GM23248 (cell line): ENCODE data around the gene SLC12A6. TPM values are rescaled to one million over a fixed set of nuclear protein-coding genes. Genes with fewer than 3 reads are reported as not detected.

Source experiments
- DNase-seq: peaks from one replicate; pipeline ENCODE4 v3.0.0-alpha.2; 2015
- H2AFZ ChIP-seq: fragments of 200-600 bp; sonication (generic); 2 replicates; pipeline ENCODE4 v1.6.1; 2016; ENCODE audit warnings: antibody characterized with exemption
- H3F3A ChIP-seq: fragments of 200-600 bp; sonication (generic); 2 replicates; pipeline ENCODE4 v1.6.1; 2016; ENCODE audit warnings: mild to moderate bottlenecking, antibody characterized with exemption, mixed run types; ENCODE audit not compliant: insufficient read depth
- H3K27ac ChIP-seq: fragments of 200-600 bp; sonication (generic); 2 replicates; pipeline ENCODE4 v1.5.1; 2016; ENCODE audit warnings: mild to moderate bottlenecking
- H3K27me3 ChIP-seq: fragments of 200-600 bp; sonication (generic); replicated peaks from 2 replicates; pipeline ENCODE4 v1.6.1; 2016; ENCODE audit warnings: mild to moderate bottlenecking; ENCODE audit not compliant: insufficient read depth
- H3K36me3 ChIP-seq: fragments of 200-600 bp; sonication (generic); 2 replicates; pipeline ENCODE4 v1.6.1; 2016; ENCODE audit warnings: low read depth, mild to moderate bottlenecking
- H3K4me1 ChIP-seq: fragments of 200-600 bp; sonication (generic); 2 replicates; pipeline ENCODE4 v1.6.1; 2016; ENCODE audit warnings: mild to moderate bottlenecking; ENCODE audit not compliant: insufficient read depth
- H3K4me2 ChIP-seq: fragments of 200-600 bp; sonication (generic); one replicate; pipeline ENCODE4 v1.6.1; 2016; ENCODE audit warnings: mild to moderate bottlenecking; ENCODE audit not compliant: unreplicated experiment
- H3K4me3 ChIP-seq: fragments of 200-600 bp; sonication (generic); 2 replicates; pipeline ENCODE4 v1.5.1; 2016; ENCODE audit warnings: mild to moderate bottlenecking
- H3K79me2 ChIP-seq: fragments of 200-600 bp; sonication (generic); 2 replicates; pipeline ENCODE4 v1.6.1; 2016; ENCODE audit warnings: mild to moderate bottlenecking; ENCODE audit not compliant: insufficient read depth
- H3K9ac ChIP-seq: fragments of 200-600 bp; sonication (generic); 2 replicates; pipeline ENCODE4 v1.6.1; 2016; ENCODE audit warnings: mild to moderate bottlenecking
- H3K9me2 ChIP-seq: fragments of 200-600 bp; sonication (generic); 2 replicates; pipeline ENCODE4 v1.6.1; 2016; ENCODE audit warnings: mixed run types, mild to moderate bottlenecking, moderate library complexity; ENCODE audit not compliant: insufficient read depth
- H3K9me3 ChIP-seq: fragments of 200-600 bp; sonication (generic); one replicate; pipeline ENCODE4 v1.6.1; 2017; ENCODE audit warnings: low read depth
- H4K20me1 ChIP-seq: fragments of 200-600 bp; sonication (generic); 2 replicates; pipeline ENCODE4 v1.6.0; 2016; ENCODE audit not compliant: insufficient read depth
- EZH2 ChIP-seq: fragments of 200-600 bp; sonication (generic); IDR thresholded peaks from 2 replicates; pipeline ENCODE4 v1.6.1; 2018; ENCODE audit warnings: antibody characterized with exemption, mild to moderate bottlenecking; ENCODE audit not compliant: insufficient read depth, poor library complexity, severe bottlenecking
- EZH2phosphoT487 ChIP-seq: fragments of 200-600 bp; sonication (generic); IDR thresholded peaks from 2 replicates; pipeline ENCODE4 v1.6.1; 2018; ENCODE audit warnings: antibody characterized with exemption, moderate library complexity, mild to moderate bottlenecking, low read depth; ENCODE audit not compliant: insufficient read depth
- WGBS, 2 experiments: methylation state at CpG; one replicate each; pipeline ENCODE4 v1.1.6; 2015 to 2017; ENCODE audit warnings: low lambda C conversion rate in 2 of 2, low coverage in 1 of 2; ENCODE audit errors: missing lambda C conversion rate in 2 of 2; 5-methylcytosine and 5-hydroxymethylcytosine counted together
- in situ Hi-C: fragments of 300-500 bp; cut with MboI; formaldehyde crosslinking; loops from 2 replicates; pipeline ENCODE4 v1.15.0; 2020
- polyA plus RNA-seq: library from polyadenylated mRNA; unstranded; fragments of >200 nt; fragmentation: Nextera tagmentation; extraction: Ambion mirVana; gene quantifications from 2 replicates; pipeline ENCODE4 v1.2.1, GENCODE V29; 2016
- total RNA-seq: library from RNA; depleted of rRNA; stranded (reverse); fragments of >200 nt; shearing (Covaris generic); gene quantifications from 2 replicates; pipeline ENCODE4 v1.2.3, GENCODE V29; 2014

Gene SLC12A6
- total and polyA plus RNA-seq, 2 experiments from 2014 or later, result 4.3 to 19.2 TPM

DNA sequence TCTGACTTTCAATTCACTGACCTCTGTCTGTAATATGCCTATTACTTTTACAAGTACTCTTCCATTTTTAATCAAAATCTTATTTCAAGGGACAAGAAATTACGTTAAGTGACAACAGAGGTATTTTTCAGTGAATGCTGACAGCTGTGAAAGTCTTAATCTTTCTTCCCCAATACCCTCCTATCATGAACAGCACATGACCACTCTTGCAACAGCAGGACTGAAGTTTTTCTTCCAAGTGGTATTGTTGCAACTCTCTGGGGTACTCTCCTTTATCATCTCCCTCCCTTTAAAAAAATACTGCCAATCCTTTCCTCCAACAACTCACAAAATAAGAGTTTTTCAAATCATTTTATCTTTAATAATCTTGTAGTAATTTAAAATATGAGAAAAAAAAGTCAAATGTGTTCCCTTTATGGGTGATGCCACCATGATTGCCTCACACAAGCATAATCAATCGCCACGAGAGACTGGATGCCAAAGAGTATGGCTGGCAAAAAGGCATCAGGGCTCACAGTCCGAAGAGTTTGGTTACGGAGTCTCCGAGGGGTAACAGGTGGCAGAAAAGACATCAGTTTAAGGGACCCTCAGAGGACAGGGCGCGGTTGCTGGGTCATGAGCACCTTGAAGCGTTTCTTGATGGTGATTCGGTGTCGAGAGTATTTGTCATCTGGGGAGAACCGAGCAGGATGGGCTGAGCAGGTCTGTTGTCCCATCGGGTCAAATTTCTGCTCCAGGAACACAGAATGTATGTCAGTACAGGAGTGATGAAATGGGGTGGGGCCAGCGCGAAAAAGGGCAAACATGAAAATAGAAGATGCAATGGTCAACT is 4.0 kb upstream of the SLC12A6 start:
- no peaks in the 10 kb centered on the region for H3K9me3 ChIP-seq
- no peak for DNase-seq
- peak overlapping the region; percentile 65 for H3K4me2 ChIP-seq
- peaks cover 20% of the 10 kb centered on the region for H3K4me1 ChIP-seq
- in situ Hi-C loops, result no loop called here
- peak overlapping the region; percentile 89; the same call in 1 of the 2 replicates for H3K9ac ChIP-seq
- H3K9me2 ChIP-seq, result no peaks in the 10 kb centered on the region
- peaks cover 48% of the 10 kb centered on the region for H3K79me2 ChIP-seq
- H4K20me1 ChIP-seq, result no peaks in the 10 kb centered on the region
- H3F3A ChIP-seq, result peaks cover 29% of the 10 kb centered on the region
- H3K4me3 ChIP-seq, result peak overlapping the region; percentile 93
- H3K27ac ChIP-seq, result peak overlapping the region; percentile 85; the same call in 1 of the 2 replicates
- TF ChIP-seq EZH2phosphoT487 (no peak), EZH2 (no peak)
- 95 to 96% methylated on average over 15 of the region's 15 CpGs for WGBS, 2 experiments
- H3K36me3 ChIP-seq, result peaks cover 24% of the 10 kb centered on the region
- no peaks in the 10 kb centered on the region for H3K27me3 ChIP-seq
- no peak overlapping the region for H2AFZ ChIP-seq

DNA sequence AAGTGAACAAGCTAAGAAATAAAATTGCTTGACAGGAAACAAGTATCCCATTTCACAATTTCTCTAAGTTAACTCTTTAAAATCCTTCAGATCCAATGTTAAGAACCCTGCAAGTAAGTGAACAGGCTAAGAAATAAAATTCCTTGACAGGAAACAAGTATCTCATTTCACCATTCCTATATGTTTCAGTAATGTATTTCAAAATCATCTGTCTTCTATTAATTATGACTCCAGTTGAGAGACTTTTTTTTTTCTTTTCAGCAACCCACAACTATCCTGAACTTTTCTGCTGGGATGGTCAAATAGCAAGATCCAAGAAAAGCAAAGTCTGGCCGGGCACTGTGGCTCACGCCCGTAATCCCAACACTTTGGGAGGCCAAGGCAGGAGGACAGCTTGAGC is 2.4 kb upstream of the SLC12A6 start:
- peaks cover 34% of the 10 kb centered on the region for H3K4me1 ChIP-seq
- H3K79me2 ChIP-seq, result peaks cover 55% of the 10 kb centered on the region
- no peak overlapping the region for H3K4me2 ChIP-seq
- peaks cover 44% of the 10 kb centered on the region for H3F3A ChIP-seq
- no peak for DNase-seq
- peak overlapping the region; percentile 8; the same call in 1 of the 2 replicates for H3K27ac ChIP-seq
- H4K20me1 ChIP-seq, result no peaks in the 10 kb centered on the region
- in situ Hi-C loops, result no loop called here
- TF ChIP-seq EZH2, result no peak
- TF ChIP-seq EZH2phosphoT487, result no peak
- H2AFZ ChIP-seq, result no peak overlapping the region
- H3K4me3 ChIP-seq, result no peak overlapping the region
- H3K9me2 ChIP-seq, result no peaks in the 10 kb centered on the region
- 95 to 97% methylated on average over 3 of the region's 3 CpGs for WGBS, 2 experiments
- H3K9me3 ChIP-seq, result no peaks in the 10 kb centered on the region
- peaks cover 24% of the 10 kb centered on the region for H3K36me3 ChIP-seq
- H3K27me3 ChIP-seq, result no peaks in the 10 kb centered on the region
- H3K9ac ChIP-seq, result no peak overlapping the region

DNA sequence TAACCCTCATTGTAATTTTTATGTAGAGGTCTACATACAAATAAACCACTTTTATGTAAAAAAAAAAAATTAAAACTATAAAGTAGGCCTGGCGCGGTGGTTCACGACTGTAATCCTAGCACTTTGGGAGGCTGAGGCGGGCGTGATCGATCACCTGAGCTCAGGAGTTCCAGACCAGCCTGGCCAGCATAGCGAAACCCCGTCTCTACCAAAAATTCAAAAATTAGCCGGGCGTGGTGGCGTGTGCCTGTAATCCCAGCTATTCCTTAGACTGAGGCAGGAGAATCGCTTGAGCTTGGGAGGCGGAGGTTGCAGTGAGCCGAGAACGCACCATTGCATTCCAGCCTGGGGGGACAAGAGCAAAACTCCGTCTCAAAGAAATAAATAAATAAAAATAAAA is 766 bp upstream of the SLC12A6 start:
- peaks cover 58% of the 10 kb centered on the region for H3K79me2 ChIP-seq
- TF ChIP-seq EZH2 (no peak), EZH2phosphoT487 (no peak)
- H3K4me1 ChIP-seq, result peaks cover 47% of the 10 kb centered on the region
- H4K20me1 ChIP-seq, result no peaks in the 10 kb centered on the region
- no peak for DNase-seq
- in situ Hi-C loops, result no loop called here
- peaks cover 55% of the 10 kb centered on the region for H3F3A ChIP-seq
- peak overlapping the region; percentile 57 for H3K4me2 ChIP-seq
- peak overlapping the region; percentile 79 for H3K9ac ChIP-seq
- no peaks in the 10 kb centered on the region for H3K27me3 ChIP-seq
- peak overlapping the region; percentile 90 for H3K4me3 ChIP-seq
- whole genome bisulfite sequencing, 2 experiments, result 71 to 74% methylated on average over 16 of the region's 16 CpGs
- peak overlapping the region; percentile 89 for H2AFZ ChIP-seq
- no peaks in the 10 kb centered on the region for H3K9me3 ChIP-seq
- H3K27ac ChIP-seq, result peak overlapping the region; percentile 67
- peaks cover 24% of the 10 kb centered on the region for H3K36me3 ChIP-seq
- no peaks in the 10 kb centered on the region for H3K9me2 ChIP-seq

DNA sequence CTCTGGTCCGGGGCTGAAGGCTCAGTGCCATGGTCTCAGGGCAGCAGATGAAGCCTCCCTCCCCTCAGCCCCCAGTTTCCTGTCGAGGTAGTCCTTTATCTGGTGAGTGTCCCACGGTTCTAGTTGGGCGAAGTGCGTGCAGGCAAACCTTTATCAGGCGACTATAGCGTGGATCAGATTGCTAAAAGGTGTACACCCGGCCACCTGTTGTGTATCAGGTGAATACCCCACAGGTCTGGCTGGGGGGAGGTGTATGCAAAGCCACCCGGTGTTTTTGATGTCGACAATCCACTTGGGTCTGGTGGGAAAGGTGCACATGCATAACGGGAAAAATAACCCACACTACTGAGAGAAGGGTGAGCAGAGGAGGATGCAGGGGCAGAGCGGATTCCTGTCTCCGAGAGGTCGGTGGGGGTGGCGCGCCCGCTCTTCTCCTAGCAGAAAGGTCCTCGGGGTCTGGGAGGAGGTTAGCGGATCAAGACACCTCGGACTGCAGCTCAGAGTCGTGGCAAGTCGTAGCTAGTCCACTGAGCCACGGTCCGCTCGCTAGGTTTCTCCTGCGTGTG is 507 bp downstream of the SLC12A6 start:
- in situ Hi-C loops, result no loop called here
- H3K27ac ChIP-seq, result no peak overlapping the region
- peak overlapping the region; percentile 89 for H2AFZ ChIP-seq
- peak overlapping the region; percentile 79 for H3K9ac ChIP-seq
- H3K9me3 ChIP-seq, result no peaks in the 10 kb centered on the region
- peak; percentile 33 for DNase-seq
- no peaks in the 10 kb centered on the region for H3K9me2 ChIP-seq
- 5 to 6% methylated on average over 23 to 26 of the region's 26 CpGs for WGBS, 2 experiments
- TF ChIP-seq EZH2phosphoT487, result no peak
- H3K36me3 ChIP-seq, result peaks cover 24% of the 10 kb centered on the region
- H3F3A ChIP-seq, result peaks cover 53% of the 10 kb centered on the region
- H3K4me3 ChIP-seq, result peak overlapping the region; percentile 90
- H3K27me3 ChIP-seq, result no peaks in the 10 kb centered on the region
- H3K79me2 ChIP-seq, result peaks cover 53% of the 10 kb centered on the region
- peaks cover 47% of the 10 kb centered on the region for H3K4me1 ChIP-seq
- H3K4me2 ChIP-seq, result peak overlapping the region; percentile 72
- no peaks in the 10 kb centered on the region for H4K20me1 ChIP-seq
